Stimulated activated CD8-positive, alpha-beta memory T cell treated with anti-CD3 and anti-CD28 coated beads, Interleukin-4, amount 100 ng/mL, for 48 hours (primary cell): ENCODE measurements around the gene NANOS3.

Experiments used
- DNase-seq: peaks from one replicate; pipeline ENCODE4 v3.0.0-alpha.2; 2020

Gene NANOS3

GRCh38 chr19:13885826-13886365 is 9.0 kb downstream of the NANOS3 start:
- DNase-seq, result no peak

GRCh38 chr19:13887018-13887436 is 10.1 kb downstream of the NANOS3 start:
- DNase-seq, result peak; percentile 45

GRCh38 chr19:13887517-13887916 is 10.6 kb downstream of the NANOS3 start:
- no peak for DNase-seq

- DNase-seq, result no peak
Measured at GRCh38 chr19:13888281-13888680, 11.3 kb downstream of the NANOS3 start.

GRCh38 chr19:13890136-13890535 is 13.2 kb downstream of the NANOS3 start:
- DNase-seq, result no peak

- no peak for DNase-seq
Measured at GRCh38 chr19:13892870-13893269, 15.9 kb downstream of the NANOS3 start.

GRCh38 chr19:13894552-13894951 is 17.6 kb downstream of the NANOS3 start:
- no peak for DNase-seq

GRCh38 chr19:13896227-13896626 is 19.3 kb downstream of the NANOS3 start:
- DNase-seq, result no peak

- DNase-seq, result no peak
Measured at GRCh38 chr19:13899393-13899792, 22.5 kb downstream of the NANOS3 start.

GRCh38 chr19:13899912-13900584 is 23.1 kb downstream of the NANOS3 start:
- no peak for DNase-seq

- no peak for DNase-seq
Measured at GRCh38 chr19:13902993-13903555, 26.1 kb downstream of the NANOS3 start.

- DNase-seq, result peak; percentile 98
Measured at GRCh38 chr19:13905634-13906520, 28.9 kb downstream of the NANOS3 start, which contains the start of the genes BRME1 and CC2D1A. Gene BRME1, minus strand, starts transcription at chr19:13906117. Its CDS starts 1,225 bp downstream, at chr19:13904892. Gene CC2D1A, plus strand, starts transcription at chr19:13906201. Its CDS starts 241 bp downstream, at chr19:13906442.

- DNase-seq, result peak; percentile 46
Measured at GRCh38 chr19:13906521-13906904, 29.6 kb downstream of the NANOS3 start.

GRCh38 chr19:13906910-13907309 is 30.0 kb downstream of the NANOS3 start:
- no peak for DNase-seq

- DNase-seq, result no peak
Measured at GRCh38 chr19:13908674-13909073, 31.7 kb downstream of the NANOS3 start.

GRCh38 chr19:13909430-13909829 is 32.5 kb downstream of the NANOS3 start:
- no peak for DNase-seq

- DNase-seq, result no peak
Measured at GRCh38 chr19:13913352-13913751, 36.4 kb downstream of the NANOS3 start.

GRCh38 chr19:13914777-13915176 is 37.8 kb downstream of the NANOS3 start:
- no peak for DNase-seq

GRCh38 chr19:13917888-13918406 is 41.0 kb downstream of the NANOS3 start:
- DNase-seq, result no peak

- no peak for DNase-seq
Measured at GRCh38 chr19:13918726-13919411, 41.9 kb downstream of the NANOS3 start.

GRCh38 chr19:13920524-13920923 is 43.6 kb downstream of the NANOS3 start:
- DNase-seq, result no peak
